ENCODE results near the gene EDIL3. TPM values are rescaled to one million over a fixed set of nuclear protein-coding genes. Genes with fewer than 3 reads are reported as not detected.

Gene EDIL3
- total and polyA plus RNA-seq, 2 donors from 2014 or later, result 5.2 to 32.8 TPM

GRCh38 chr5:84148651-84149050 is 236.0 kb downstream of the EDIL3 start:
- Histone ChIP-seq H3K4me1 (ENCODE audit: control insufficient read depth in 2 of 3, insufficient read depth in 2 of 3, low read depth in 1 of 3, low read length in 3 of 3) (no peaks in the 10 kb centered on the region), H3K27ac (ENCODE audit: low read depth in 2 of 2, low read length in 2 of 2) (no peak overlapping the region), H3K27me3 (ENCODE audit: control insufficient read depth, insufficient read depth, low read length) (no peaks in the 10 kb centered on the region), H3K9ac (ENCODE audit: low read length in 3 of 3) (no peak overlapping the region), H3K36me3 (ENCODE audit: control insufficient read depth in 2 of 3, insufficient read depth in 3 of 3, low read length in 3 of 3) (no peaks in the 10 kb centered on the region), H3K9me3 (ENCODE audit: control insufficient read depth in 2 of 3, insufficient read depth in 1 of 3, low read length in 3 of 3) (no peaks in the 10 kb centered on the region), H3K4me3 (ENCODE audit: low read length in 3 of 3) (no peak overlapping the region)
- DNase-seq (no peak), FAIRE-seq (no peak)
- TF ChIP-seq, protein P1, sequence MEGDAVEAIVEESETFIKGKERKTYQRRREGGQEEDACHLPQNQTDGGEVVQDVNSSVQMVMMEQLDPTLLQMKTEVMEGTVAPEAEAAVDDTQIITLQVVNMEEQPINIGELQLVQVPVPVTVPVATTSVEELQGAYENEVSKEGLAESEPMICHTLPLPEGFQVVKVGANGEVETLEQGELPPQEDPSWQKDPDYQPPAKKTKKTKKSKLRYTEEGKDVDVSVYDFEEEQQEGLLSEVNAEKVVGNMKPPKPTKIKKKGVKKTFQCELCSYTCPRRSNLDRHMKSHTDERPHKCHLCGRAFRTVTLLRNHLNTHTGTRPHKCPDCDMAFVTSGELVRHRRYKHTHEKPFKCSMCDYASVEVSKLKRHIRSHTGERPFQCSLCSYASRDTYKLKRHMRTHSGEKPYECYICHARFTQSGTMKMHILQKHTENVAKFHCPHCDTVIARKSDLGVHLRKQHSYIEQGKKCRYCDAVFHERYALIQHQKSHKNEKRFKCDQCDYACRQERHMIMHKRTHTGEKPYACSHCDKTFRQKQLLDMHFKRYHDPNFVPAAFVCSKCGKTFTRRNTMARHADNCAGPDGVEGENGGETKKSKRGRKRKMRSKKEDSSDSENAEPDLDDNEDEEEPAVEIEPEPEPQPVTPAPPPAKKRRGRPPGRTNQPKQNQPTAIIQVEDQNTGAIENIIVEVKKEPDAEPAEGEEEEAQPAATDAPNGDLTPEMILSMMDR (IDR thresholded peaks at IDR 0.05; ENCODE audit: borderline replicate concordance, extremely low read depth, insufficient read depth), result no peak
- intact Hi-C loops (cut with DNase I), result no loop called here

DNA sequence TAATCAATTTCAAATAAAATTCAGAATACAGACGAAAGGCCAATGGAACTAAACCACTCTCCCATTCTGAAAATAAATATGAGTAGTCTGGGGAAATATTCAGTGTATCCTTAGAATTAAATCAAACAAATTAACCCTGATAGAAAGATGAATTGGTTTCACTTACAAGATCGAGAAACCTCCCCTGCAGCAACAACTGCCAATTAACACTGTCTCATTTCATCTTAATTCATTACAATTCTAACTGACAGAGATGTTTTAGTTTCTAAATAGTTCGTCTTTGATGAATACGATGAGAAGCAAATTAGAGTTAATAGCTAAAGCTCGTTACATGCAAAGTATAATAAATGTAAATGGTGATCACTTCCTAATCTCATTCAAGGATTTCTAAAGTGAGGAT is 247.1 kb downstream of the EDIL3 start:
- no peaks in the 10 kb centered on the region for H3K27me3 ChIP-seq (ENCODE audit: control insufficient read depth, insufficient read depth, low read length)
- no peaks in the 10 kb centered on the region for H3K9me3 ChIP-seq (ENCODE audit: control insufficient read depth in 2 of 3, insufficient read depth in 1 of 3, low read length in 3 of 3)
- no peak overlapping the region for H3K4me3 ChIP-seq (ENCODE audit: low read length in 3 of 3)
- no peak overlapping the region for H3K27ac ChIP-seq (ENCODE audit: low read depth in 2 of 2, low read length in 2 of 2)
- no peak overlapping the region for H3K9ac ChIP-seq (ENCODE audit: low read length in 3 of 3)
- no peaks in the 10 kb centered on the region for H3K36me3 ChIP-seq (ENCODE audit: control insufficient read depth in 2 of 3, insufficient read depth in 3 of 3, low read length in 3 of 3)
- no peak for DNase-seq
- no peaks in the 10 kb centered on the region for H3K4me1 ChIP-seq (ENCODE audit: control insufficient read depth in 2 of 3, insufficient read depth in 2 of 3, low read depth in 1 of 3, low read length in 3 of 3)
- intact Hi-C loops (cut with DNase I), result no loop called here
- TF ChIP-seq, protein P1 (IDR thresholded peaks at IDR 0.05; ENCODE audit: borderline replicate concordance, extremely low read depth, insufficient read depth), result no peak
- no peak for FAIRE-seq

GRCh38 chr5:84131372-84131771 is 253.3 kb downstream of the EDIL3 start:
- DNase-seq, result no peak

More at GRCh38 chr5:84131372-84131771, 253.3 kb downstream of the EDIL3 start:
- Histone ChIP-seq H3K4me3 (ENCODE audit: low read length in 3 of 3) (no peak overlapping the region), H3K4me1 (ENCODE audit: control insufficient read depth in 2 of 3, insufficient read depth in 2 of 3, low read depth in 1 of 3, low read length in 3 of 3) (no peaks in the 10 kb centered on the region), H3K27ac (ENCODE audit: low read depth in 2 of 2, low read length in 2 of 2) (no peak overlapping the region), H3K9ac (ENCODE audit: low read length in 3 of 3) (no peak overlapping the region), H3K27me3 (ENCODE audit: control insufficient read depth, insufficient read depth, low read length) (no peaks in the 10 kb centered on the region), H3K9me3 (ENCODE audit: control insufficient read depth in 2 of 3, insufficient read depth in 1 of 3, low read length in 3 of 3) (no peaks in the 10 kb centered on the region), H3K36me3 (ENCODE audit: control insufficient read depth in 2 of 3, insufficient read depth in 3 of 3, low read length in 3 of 3) (no peaks in the 10 kb centered on the region)
- TF ChIP-seq, protein P1 (IDR thresholded peaks at IDR 0.05; ENCODE audit: borderline replicate concordance, extremely low read depth, insufficient read depth), result no peak
- intact Hi-C loops (cut with DNase I), result no loop called here
- no peak for FAIRE-seq

Measured in kidney (tissue), 14 donors.